Stimulated activated CD4-positive, alpha-beta T cell treated with anti-CD3 and anti-CD28 coated beads, Interleukin-1b, Interleukin-23, amount 100 ng/mL, for 1 hour (primary cell): ENCODE data around the gene SCARB1.
"Not testable (repeated sequence)": the region's sequence is repeated elsewhere in the genome, so short reads cannot be mapped to it uniquely, and the experiment has no call there.

Source experiments
- DNase-seq, 2 donors: peaks; one replicate each; pipeline ENCODE4 v3.0.0-alpha.2; 2020; ENCODE audit warnings: low read depth in 2 of 2

SCARB1 gene

GRCh38 chr12:124883263-124884130 is 19.8 kb upstream of the SCARB1 start:
- no peak for DNase-seq

- DNase-seq = no peak
Observed at GRCh38 chr12:124881123-124881522, 17.5 kb upstream of the SCARB1 start.

- DNase-seq = not testable (repeated sequence)
Observed at GRCh38 chr12:124880335-124880734, 16.7 kb upstream of the SCARB1 start.

DNA sequence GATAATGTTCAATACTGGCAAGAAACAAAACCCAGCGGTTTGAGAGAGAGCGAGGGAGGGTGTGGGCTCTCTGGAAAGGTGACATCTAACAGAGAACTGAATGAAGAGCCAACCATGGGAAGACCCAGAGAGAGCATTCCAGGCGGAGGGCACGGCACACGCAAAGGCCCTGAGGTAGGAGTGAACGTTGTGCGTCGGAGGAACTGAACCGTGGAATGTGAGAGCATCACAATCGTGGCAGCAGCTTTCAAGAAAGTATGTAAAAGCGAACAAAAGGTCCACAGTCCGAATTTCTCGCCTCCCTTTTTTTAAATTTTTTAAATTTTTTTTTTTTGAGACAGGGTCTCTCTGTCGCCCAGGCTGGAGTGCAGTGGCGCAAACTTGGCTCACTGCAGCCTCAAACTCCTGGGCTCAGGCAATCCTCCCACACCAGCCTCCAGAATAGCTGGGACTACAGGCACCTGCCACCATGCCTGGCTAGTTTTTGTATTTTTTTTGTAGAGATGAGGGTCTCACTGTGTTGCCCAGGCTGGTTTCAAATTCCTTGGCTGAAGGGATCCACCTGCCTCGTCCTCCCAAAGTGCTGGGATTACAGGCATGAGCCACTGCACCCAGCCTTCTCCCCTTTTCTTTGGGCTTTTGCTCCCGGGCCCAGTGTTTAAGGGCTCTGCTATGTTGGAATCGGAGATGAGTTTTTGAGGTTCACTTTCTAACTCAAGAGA is 15.3 kb upstream of the SCARB1 start:
- no peak for DNase-seq

GRCh38 chr12:124877423-124877822 is 13.8 kb upstream of the SCARB1 start:
- no peak for DNase-seq

GRCh38 chr12:124876171-124876570 is 12.5 kb upstream of the SCARB1 start:
- no peak for DNase-seq

GRCh38 chr12:124875803-124876132 is 12.1 kb upstream of the SCARB1 start:
- DNase-seq = no peak

DNA sequence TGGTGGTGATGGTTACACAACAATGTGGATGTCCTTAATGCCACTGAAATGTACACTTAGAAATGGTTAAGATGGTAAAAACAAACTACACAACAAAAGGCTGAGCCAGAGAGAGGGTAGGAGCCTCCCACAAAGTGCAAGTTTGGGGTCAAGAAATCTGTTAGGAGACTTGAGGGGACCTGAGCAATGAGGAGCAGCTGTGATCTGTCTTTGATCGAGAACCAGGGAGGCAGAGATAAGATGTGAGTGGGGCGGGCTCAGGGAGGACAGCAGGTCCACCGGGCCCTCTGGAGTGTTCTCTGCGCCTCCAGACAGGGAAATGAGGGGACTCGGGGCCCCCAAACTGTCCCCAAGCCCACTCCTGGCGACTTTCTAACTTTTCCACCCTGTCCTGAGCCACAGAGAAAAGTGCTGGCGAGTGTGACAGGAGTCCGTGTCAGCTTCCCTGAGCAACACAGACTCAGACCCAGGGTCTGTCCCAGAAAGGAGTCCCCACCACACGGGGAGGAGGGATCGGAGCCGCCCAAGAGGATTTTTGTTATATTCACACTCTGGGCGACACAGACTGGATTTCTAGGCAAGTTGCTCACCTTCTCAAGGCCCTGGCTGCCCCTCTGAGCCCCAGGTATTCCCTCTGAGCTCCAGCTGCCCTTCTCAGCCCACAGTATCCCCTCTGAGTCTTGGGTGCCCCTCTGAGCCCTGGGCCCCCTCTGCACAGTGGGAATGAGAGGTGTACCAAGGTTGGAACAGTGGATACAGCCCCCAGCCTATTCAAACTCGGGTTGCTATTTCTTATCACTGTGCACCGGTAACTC is 11.5 kb upstream of the SCARB1 start:
- DNase-seq = no peak

DNA sequence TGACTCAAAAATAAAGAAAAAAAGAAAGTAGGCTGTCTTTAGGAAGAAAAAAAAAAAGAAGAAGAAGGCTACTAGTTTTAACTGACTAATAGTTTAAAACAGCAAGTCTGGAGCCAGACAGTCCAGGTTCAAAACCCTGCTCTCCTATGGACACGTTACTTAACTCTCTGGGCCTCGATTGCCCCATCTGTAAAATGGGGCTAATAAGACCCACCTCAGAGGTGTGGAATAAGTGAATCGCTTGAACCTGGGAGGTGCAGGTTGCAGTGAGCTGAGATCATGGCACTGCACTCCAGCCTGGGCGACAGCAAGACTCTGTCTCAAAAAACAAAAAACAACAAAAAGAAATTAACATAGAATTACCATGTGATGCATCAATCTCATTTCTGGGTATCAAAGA is 10.5 kb upstream of the SCARB1 start:
- no peak for DNase-seq

- DNase-seq = no peak
Observed at GRCh38 chr12:124872068-124872719, 8.5 kb upstream of the SCARB1 start.

DNA sequence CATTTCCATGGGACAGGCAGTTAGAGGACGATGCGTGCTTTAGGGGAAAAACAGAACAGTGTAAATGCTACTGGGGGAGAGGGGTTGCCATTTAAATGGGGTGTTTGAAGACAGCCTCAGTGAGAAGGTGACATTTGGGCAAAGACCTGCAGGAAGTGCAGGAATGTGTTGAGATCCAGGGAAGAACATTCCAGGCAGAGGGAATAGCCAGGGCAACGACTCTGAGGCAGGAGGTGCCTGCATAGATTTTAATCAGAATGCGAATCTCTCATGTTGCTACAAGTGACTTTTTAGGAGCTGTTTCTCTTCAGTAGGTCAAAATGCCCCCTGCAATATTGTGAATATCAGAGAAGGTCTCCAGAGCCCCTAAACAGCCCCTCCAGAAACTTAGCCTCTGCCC is 7.6 kb upstream of the SCARB1 start:
- no peak for DNase-seq

GRCh38 chr12:124870515-124870914 is 6.9 kb upstream of the SCARB1 start:
- DNase-seq = no peak

DNA sequence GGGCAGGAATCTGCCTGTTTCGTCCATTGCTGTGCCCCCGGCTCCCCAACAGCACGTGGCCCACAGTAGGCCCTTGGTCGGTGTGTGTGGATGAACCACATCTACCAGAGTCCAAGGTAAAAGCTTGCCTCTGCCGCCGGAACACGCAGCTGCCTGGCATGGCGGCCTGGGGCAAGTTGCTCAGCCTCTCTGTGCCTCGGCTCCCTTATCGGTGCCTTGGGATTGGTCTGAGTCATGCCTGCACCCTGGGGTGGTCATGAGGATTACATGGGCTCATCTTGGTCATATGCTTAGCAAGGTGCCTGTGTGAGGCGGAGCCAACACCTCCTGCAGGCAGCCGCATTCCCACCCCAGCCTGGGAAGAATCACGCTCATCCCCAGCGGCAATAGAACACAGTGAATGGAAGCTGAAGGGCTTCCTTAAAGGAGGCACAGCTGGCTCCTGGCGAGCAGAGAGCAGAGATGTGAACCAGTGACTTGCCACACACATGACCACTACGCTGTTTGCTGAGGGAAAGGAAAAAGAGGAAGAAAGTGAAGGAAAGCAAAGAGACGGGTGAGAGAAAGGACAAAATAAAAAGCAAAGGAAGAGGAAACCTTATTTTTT is 5.5 kb upstream of the SCARB1 start:
- DNase-seq = no peak

GRCh38 chr12:124868252-124869058 is 4.8 kb upstream of the SCARB1 start:
- no peak for DNase-seq

DNA sequence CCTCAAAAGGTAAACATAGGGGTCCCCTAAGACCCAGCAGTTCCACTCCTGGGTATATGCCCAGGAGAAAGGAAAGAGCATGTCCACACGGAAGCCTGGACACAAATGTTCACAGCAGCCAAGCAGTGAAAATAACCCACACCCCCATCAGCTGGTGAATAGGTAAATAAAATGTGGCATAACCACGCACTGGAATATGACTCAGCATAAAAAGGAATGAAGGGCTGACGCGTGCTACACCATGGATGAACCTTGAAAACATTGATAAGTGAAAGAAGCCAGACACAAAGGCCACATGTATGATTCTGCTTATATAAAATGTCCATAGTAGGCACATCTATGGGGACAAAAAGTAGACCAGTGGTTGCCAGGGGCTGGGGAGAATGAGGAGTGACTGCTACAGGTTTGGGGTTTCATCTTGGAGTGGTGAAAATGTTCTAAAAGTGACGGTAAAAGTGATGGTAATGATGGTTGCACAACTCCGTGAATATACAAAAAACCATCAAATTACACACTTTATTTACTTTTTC is 3.8 kb upstream of the SCARB1 start:
- DNase-seq = no peak

- DNase-seq = no peak
Observed at GRCh38 chr12:124866883-124867400, 3.3 kb upstream of the SCARB1 start.

DNA sequence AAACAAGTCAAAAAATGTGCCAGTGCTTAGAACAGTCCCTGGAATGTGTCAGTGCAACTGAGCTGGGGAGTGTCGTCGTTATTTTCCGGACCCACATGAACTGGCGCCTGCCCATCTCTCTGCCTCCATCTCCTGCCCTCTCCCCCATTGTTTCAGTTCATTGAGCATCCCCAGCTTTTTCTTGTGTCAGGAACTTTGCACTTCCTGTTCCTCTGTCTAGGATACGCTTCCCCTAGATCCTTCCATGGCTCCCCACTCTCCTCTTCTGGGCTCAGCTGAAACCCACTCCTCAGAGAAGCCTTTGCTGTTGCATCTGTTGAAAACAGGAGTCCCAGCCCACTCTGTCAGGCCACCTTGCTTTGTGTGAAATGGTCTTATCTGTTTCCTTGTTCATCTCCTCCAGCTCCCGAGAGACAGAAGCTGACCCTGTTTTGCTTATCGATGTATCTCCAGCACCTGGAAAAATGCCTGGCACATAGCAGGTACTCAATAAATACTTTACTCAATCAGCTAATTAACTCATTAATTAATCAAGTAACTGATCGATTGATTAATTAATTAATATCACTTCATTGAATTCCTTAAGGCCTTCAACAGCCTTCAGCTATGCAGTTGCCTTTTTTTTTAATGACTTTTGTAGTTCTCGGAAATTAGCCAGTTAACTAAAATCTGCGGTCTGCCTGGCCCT is 2.7 kb upstream of the SCARB1 start:
- no peak for DNase-seq

DNA sequence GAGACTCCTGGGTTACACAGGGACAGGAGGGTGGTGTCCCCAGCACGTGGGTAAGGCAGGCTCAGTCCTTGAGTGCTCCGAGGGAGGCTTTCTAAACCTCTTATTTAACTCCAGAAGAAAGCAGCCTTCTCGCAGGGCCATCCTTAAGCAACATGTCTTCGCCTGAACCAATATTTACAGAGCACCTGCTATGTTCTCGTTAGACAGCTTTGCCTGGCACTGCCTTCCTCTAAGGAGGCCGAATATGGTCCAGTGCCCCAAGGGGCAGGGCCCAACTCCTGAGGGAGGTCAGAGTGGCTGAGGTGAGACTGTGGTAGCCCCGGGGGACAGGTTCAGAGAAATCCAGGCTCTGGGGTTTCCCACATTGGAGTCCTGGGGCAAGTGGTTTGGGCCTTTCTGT is 2.1 kb upstream of the SCARB1 start:
- DNase-seq = no peak

GRCh38 chr12:124864326-124864752 is 675 bp upstream of the SCARB1 start:
- no peak for DNase-seq
